Tibial artery (tissue), 4 donors: ENCODE data around the gene PBX1.

Experiments
- DNase-seq, 2 donors: peaks; one replicate each; pipeline ENCODE4 v3.0.0-alpha.2; 2019
- H3K27ac ChIP-seq, 2 donors: fragments of 200-600 bp; sonication (generic) in 1 of 2; 1 replicate in 1 of 2; 2 replicates in 1 of 2; pipeline ENCODE4 v1.5.1; 2018 to 2019; ENCODE audit warnings: mild to moderate bottlenecking in 1 of 2
- H3K27me3 ChIP-seq, 2 donors: fragments of 200-600 bp; sonication (generic) in 1 of 2; one replicate each; pipeline versions ENCODE4 v1.5.1 to v1.6.0; 2016 to 2019
- H3K36me3 ChIP-seq, 3 donors: fragments of 200-600 bp; sonication (generic) in 2 of 3; one replicate each; pipeline ENCODE4 v1.5.1; 2016 to 2019; ENCODE audit warnings: mild to moderate bottlenecking in 2 of 3
- H3K4me1 ChIP-seq, 4 donors: fragments of 200-600 bp; sonication (generic) in 2 of 4; 1 replicate in 3 of 4; 2 replicates in 1 of 4; pipeline ENCODE4 v1.5.1; 2016 to 2019
- H3K4me3 ChIP-seq, 2 donors: fragments of 200-600 bp; sonication (generic) in 1 of 2; 1 replicate in 1 of 2; 2 replicates in 1 of 2; pipeline ENCODE4 v1.5.1; 2018 to 2019; ENCODE audit warnings: mild to moderate bottlenecking in 2 of 2
- H3K9me3 ChIP-seq, 3 donors: fragments of 200-600 bp; sonication (generic) in 1 of 3; one replicate each; pipeline ENCODE4 v1.5.1; 2016 to 2019
- CTCF ChIP-seq, 2 experiments: fragments of 200-600 bp in 1 of 2; fragments of 450-650 bp in 1 of 2; IDR thresholded peaks; one replicate each; pipeline ENCODE4 v1.5.1; 2017 to 2019; ENCODE audit warnings: antibody characterized with exemption in 2 of 2, mild to moderate bottlenecking in 1 of 2, moderate library complexity in 1 of 2
- intact Hi-C: fragments of 100-400 bp; cut with DNase I; formaldehyde crosslinking; loops from one replicate; pipeline ENCODE4 v1.15.0; 2023; ENCODE audit warnings: low total_unique reads

The PBX1 gene

GRCh38 chr1:164858096-164858632, 299.2 kb downstream of the PBX1 start:
- no peaks in the 10 kb centered on the region for H3K4me1 ChIP-seq
- intact Hi-C loops, result no loop called here
- DNase-seq, result no peak
- H3K36me3 ChIP-seq, result no peaks in the 10 kb centered on the region
- no peaks in the 10 kb centered on the region for H3K9me3 ChIP-seq
- H3K27me3 ChIP-seq, result no peaks in the 10 kb centered on the region
- TF ChIP-seq CTCF (IDR thresholded peaks at IDR 0.05), result no peak
- no peak overlapping the region for H3K4me3 ChIP-seq
- no peak overlapping the region for H3K27ac ChIP-seq

- no peak overlapping the region for H3K4me3 ChIP-seq
- H3K27me3 ChIP-seq, result no peaks in the 10 kb centered on the region
- no peak for TF ChIP-seq CTCF (IDR thresholded peaks at IDR 0.05)
- H3K27ac ChIP-seq, result no peak overlapping the region
- H3K9me3 ChIP-seq, result no peaks in the 10 kb centered on the region
- no peak for DNase-seq
- no peaks in the 10 kb centered on the region for H3K36me3 ChIP-seq
- no peaks in the 10 kb centered on the region for H3K4me1 ChIP-seq
- intact Hi-C loops, result no loop called here
Observed at GRCh38 chr1:164861632-164862031, 302.6 kb downstream of the PBX1 start.

GRCh38 chr1:164863056-164863455, 304.1 kb downstream of the PBX1 start:
- no peak for DNase-seq
- no peak overlapping the region for H3K4me3 ChIP-seq
- H3K36me3 ChIP-seq, result no peaks in the 10 kb centered on the region
- H3K27me3 ChIP-seq, result no peaks in the 10 kb centered on the region
- no peak overlapping the region for H3K27ac ChIP-seq
- intact Hi-C loops, result no loop called here
- no peak for TF ChIP-seq CTCF (IDR thresholded peaks at IDR 0.05)
- H3K9me3 ChIP-seq, result no peaks in the 10 kb centered on the region
- H3K4me1 ChIP-seq, result no peaks in the 10 kb centered on the region

- H3K36me3 ChIP-seq, result no peaks in the 10 kb centered on the region
- H3K4me3 ChIP-seq, result no peak overlapping the region
- H3K4me1 ChIP-seq, result no peaks in the 10 kb centered on the region
- DNase-seq, result no peak
- no peak for TF ChIP-seq CTCF (IDR thresholded peaks at IDR 0.05)
- no peak overlapping the region for H3K27ac ChIP-seq
- H3K27me3 ChIP-seq, result no peaks in the 10 kb centered on the region
- no peaks in the 10 kb centered on the region for H3K9me3 ChIP-seq
- intact Hi-C loops, result no loop called here
Observed at GRCh38 chr1:164864161-164864560, 305.2 kb downstream of the PBX1 start.

- TF ChIP-seq CTCF (IDR thresholded peaks at IDR 0.05), result no peak
- Histone ChIP-seq H3K4me3 (no peak overlapping the region), H3K9me3 (no peaks in the 10 kb centered on the region), H3K36me3 (no peaks in the 10 kb centered on the region), H3K4me1 (no peaks in the 10 kb centered on the region), H3K27me3 (no peaks in the 10 kb centered on the region), H3K27ac (no peak overlapping the region)
- intact Hi-C loops, result no loop called here
- DNase-seq, result no peak
Observed at GRCh38 chr1:164865385-164865784, 306.4 kb downstream of the PBX1 start.

GRCh38 chr1:164867590-164867989, 308.6 kb downstream of the PBX1 start:
- Histone ChIP-seq H3K4me3 (no peak overlapping the region), H3K27ac (no peak overlapping the region), H3K27me3 (no peaks in the 10 kb centered on the region), H3K36me3 (no peaks in the 10 kb centered on the region), H3K4me1 (no peaks in the 10 kb centered on the region), H3K9me3 (no peaks in the 10 kb centered on the region)
- intact Hi-C loops, result no loop called here
- TF ChIP-seq CTCF (IDR thresholded peaks at IDR 0.05), result no peak
- no peak for DNase-seq
